Upper lobe of left lung (tissue), 4 donors: ENCODE results near the gene WNK1.

Source experiments
- CTCF ChIP-seq, 6 experiments: fragments of 450-650 bp in 4 of 6; fragments of 200-600 bp in 2 of 6; sonication (generic) in 2 of 6; IDR thresholded peaks; one replicate each; pipeline ENCODE4 v1.5.1; 2016 to 2019; ENCODE audit warnings: antibody characterized with exemption in 6 of 6
- EP300 ChIP-seq, 4 donors: sonication (generic); formaldehyde crosslinking; IDR thresholded peaks; one replicate each; pipeline ENCODE4 v1.5.1; 2017; ENCODE audit warnings: antibody characterized with exemption in 4 of 4, control low read depth in 2 of 4
- POLR2A ChIP-seq, 4 donors: fragments of 450-650 bp; IDR thresholded peaks; one replicate each; pipeline ENCODE4 v1.5.1; 2016 to 2017; ENCODE audit warnings: antibody characterized with exemption in 4 of 4, mild to moderate bottlenecking in 2 of 4
- POLR2AphosphoS5 ChIP-seq, 2 donors: sonication (generic); formaldehyde crosslinking; IDR thresholded peaks; one replicate each; pipeline ENCODE4 v1.5.1; 2017; ENCODE audit warnings: antibody characterized with exemption in 2 of 2

- TF ChIP-seq CTCF (IDR thresholded peaks at IDR 0.05) (no peak), POLR2A (IDR thresholded peaks at IDR 0.05) (no peak), EP300 (IDR thresholded peaks at IDR 0.05) (no peak), POLR2AphosphoS5 (IDR thresholded peaks at IDR 0.05) (no peak)
These were observed 32.0 kb upstream of the WNK1 start for GRCh38 chr12:720231-720941.
